ENCODE results near the gene ACSL6. TPM values are rescaled to one million over a fixed set of nuclear protein-coding genes. Genes with fewer than 3 reads are reported as not detected.

Gene ACSL6
- total RNA-seq, 1 donor from 2014 or later, result 2.7 TPM

GRCh38 chr5:132050136-132050535, 38.7 kb upstream of the ACSL6 start:
- peak; percentile 18 for DNase-seq
- TF ChIP-seq CTCF (IDR thresholded peaks at IDR 0.05; ENCODE audit: borderline replicate concordance), result no peak

GRCh38 chr5:132049559-132049958, 38.1 kb upstream of the ACSL6 start:
- no peak for DNase-seq
- H3K4me3 ChIP-seq, result no peak overlapping the region
- no peak overlapping the region for H3K27ac ChIP-seq (replicated peaks)
- H3K9me3 ChIP-seq (replicated peaks), result no peaks in the 10 kb centered on the region
- intact Hi-C loops (cut with micrococcal nuclease), result no loop called here
- H3K36me3 ChIP-seq, result no peaks in the 10 kb centered on the region
- TF ChIP-seq CTCF (IDR thresholded peaks at IDR 0.05; ENCODE audit: borderline replicate concordance), result no peak
- peaks cover 11% of the 10 kb centered on the region for H3K27me3 ChIP-seq (ENCODE audit: low read depth)
- H3K4me1 ChIP-seq, result no peaks in the 10 kb centered on the region

More at GRCh38 chr5:132050136-132050535, 38.7 kb upstream of the ACSL6 start:
- Histone ChIP-seq H3K27ac (replicated peaks) (no peak overlapping the region), H3K9me3 (replicated peaks) (no peaks in the 10 kb centered on the region), H3K4me1 (no peaks in the 10 kb centered on the region), H3K27me3 (ENCODE audit: low read depth) (peaks cover 11% of the 10 kb centered on the region), H3K36me3 (no peaks in the 10 kb centered on the region), H3K4me3 (no peak overlapping the region)
- intact Hi-C loops (cut with micrococcal nuclease), result no loop called here

GRCh38 chr5:132049093-132049492, 37.6 kb upstream of the ACSL6 start:
- Histone ChIP-seq H3K4me3 (no peak overlapping the region), H3K9me3 (replicated peaks) (no peaks in the 10 kb centered on the region), H3K27me3 (ENCODE audit: low read depth) (peaks cover 13% of the 10 kb centered on the region), H3K4me1 (no peaks in the 10 kb centered on the region), H3K27ac (replicated peaks) (no peak overlapping the region), H3K36me3 (no peaks in the 10 kb centered on the region)
- intact Hi-C loops (cut with micrococcal nuclease), result no loop called here
- no peak for DNase-seq
- TF ChIP-seq CTCF (IDR thresholded peaks at IDR 0.05; ENCODE audit: borderline replicate concordance), result no peak

GRCh38 chr5:132046880-132047299, 35.4 kb upstream of the ACSL6 start:
- intact Hi-C loops (cut with micrococcal nuclease), result no loop called here
- no peak for TF ChIP-seq CTCF (IDR thresholded peaks at IDR 0.05; ENCODE audit: borderline replicate concordance)
- no peak for DNase-seq
- H3K36me3 ChIP-seq, result no peaks in the 10 kb centered on the region
- H3K9me3 ChIP-seq (replicated peaks), result no peaks in the 10 kb centered on the region
- no peak overlapping the region for H3K27ac ChIP-seq (replicated peaks)
- H3K27me3 ChIP-seq (ENCODE audit: low read depth), result peaks cover 33% of the 10 kb centered on the region
- no peaks in the 10 kb centered on the region for H3K4me1 ChIP-seq
- H3K4me3 ChIP-seq, result no peak overlapping the region

- H3K9me3 ChIP-seq (replicated peaks), result no peaks in the 10 kb centered on the region
- H3K27ac ChIP-seq (replicated peaks), result no peak overlapping the region
- peaks cover 31% of the 10 kb centered on the region for H3K27me3 ChIP-seq (ENCODE audit: low read depth)
- H3K4me1 ChIP-seq, result no peaks in the 10 kb centered on the region
- no peak for TF ChIP-seq CTCF (IDR thresholded peaks at IDR 0.05; ENCODE audit: borderline replicate concordance)
- no peaks in the 10 kb centered on the region for H3K36me3 ChIP-seq
- no peak overlapping the region for H3K4me3 ChIP-seq
- no peak for DNase-seq
- intact Hi-C loops (cut with micrococcal nuclease), result no loop called here
Measured at GRCh38 chr5:132044207-132044606, 32.7 kb upstream of the ACSL6 start.

GRCh38 chr5:132037353-132037752, 25.9 kb upstream of the ACSL6 start:
- intact Hi-C loops (cut with micrococcal nuclease), result no loop called here
- no peak for DNase-seq

More at GRCh38 chr5:132037353-132037752, 25.9 kb upstream of the ACSL6 start:
- H3K4me1 ChIP-seq, result no peaks in the 10 kb centered on the region
- H3K27ac ChIP-seq (replicated peaks), result no peak overlapping the region
- no peak for TF ChIP-seq CTCF (IDR thresholded peaks at IDR 0.05; ENCODE audit: borderline replicate concordance)
- H3K9me3 ChIP-seq (replicated peaks), result peaks cover 26% of the 10 kb centered on the region
- H3K36me3 ChIP-seq, result no peaks in the 10 kb centered on the region
- peaks cover 13% of the 10 kb centered on the region for H3K27me3 ChIP-seq (ENCODE audit: low read depth)
- H3K4me3 ChIP-seq, result no peak overlapping the region
